Liver (tissue), 9 donors: ENCODE results near the gene OCEL1. TPM values are rescaled to one million over a fixed set of nuclear protein-coding genes. Genes with fewer than 3 reads are reported as not detected.

Experiments used
- DNase-seq: peaks from one replicate; pipeline ENCODE4 v3.0.0-alpha.2; 2017; ENCODE audit warnings: low spot score
- H3K27ac ChIP-seq, 2 donors: one replicate each; pipeline ENCODE4 v1.7.0; 2013; ENCODE audit warnings: inconsistent platforms in 2 of 2, low read length in 2 of 2, control low read depth in 1 of 2, low read depth in 1 of 2, mild to moderate bottlenecking in 1 of 2
- H3K27me3 ChIP-seq, 4 donors: one replicate each; pipeline versions ENCODE4 v1.6.1 to v1.7.0; 2013; ENCODE audit warnings: low read length in 3 of 4, inconsistent platforms in 1 of 4, mild to moderate bottlenecking in 1 of 4, moderate library complexity in 1 of 4; ENCODE audit not compliant: control insufficient read depth in 4 of 4, insufficient read depth in 4 of 4
- H3K36me3 ChIP-seq, 4 donors: one replicate each; pipeline versions ENCODE4 v1.6.1 to v1.7.0; 2013; ENCODE audit warnings: low read length in 3 of 4, mild to moderate bottlenecking in 3 of 4, low read depth in 1 of 4, moderate library complexity in 1 of 4; ENCODE audit not compliant: control insufficient read depth in 4 of 4, insufficient read depth in 3 of 4
- H3K4me1 ChIP-seq, 4 donors: one replicate each; pipeline versions ENCODE4 v1.6.1 to v1.7.0; 2013; ENCODE audit warnings: low read length in 3 of 4, mild to moderate bottlenecking in 3 of 4, moderate library complexity in 1 of 4; ENCODE audit not compliant: control insufficient read depth in 4 of 4, insufficient read depth in 4 of 4
- H3K4me3 ChIP-seq, 3 donors: one replicate each; pipeline versions ENCODE4 v1.6.1 to v1.7.0; 2013; ENCODE audit warnings: low read length in 3 of 3, control low read depth in 1 of 3, low read depth in 1 of 3, mild to moderate bottlenecking in 1 of 3
- H3K9ac ChIP-seq, 2 donors: one replicate each; pipeline ENCODE4 v1.7.0; 2013; ENCODE audit warnings: low read length in 2 of 2, mild to moderate bottlenecking in 2 of 2, moderate library complexity in 2 of 2, control low read depth in 1 of 2, low read depth in 1 of 2
- H3K9me3 ChIP-seq, 4 donors: one replicate each; pipeline versions ENCODE4 v1.6.1 to v1.7.0; 2013; ENCODE audit warnings: low read length in 3 of 4; ENCODE audit not compliant: control insufficient read depth in 4 of 4
- CTCF ChIP-seq: fragments of 150-350 bp; IDR thresholded peaks from 2 replicates; pipeline ENCODE4 v1.5.1; 2017; ENCODE audit warnings: improper control_type of control experiment, low read depth, low read length; ENCODE audit not compliant: missing input control
- EGR1 ChIP-seq, 2 donors: IDR thresholded peaks; 2 replicates each; pipeline ENCODE4 v1.6.1; 2016 to 2018; ENCODE audit warnings: antibody characterized with exemption in 2 of 2, low read depth in 2 of 2
- FOXA1 ChIP-seq: IDR thresholded peaks from 2 replicates; pipeline ENCODE4 v1.6.1; 2016; ENCODE audit warnings: antibody characterized with exemption
- FOXA2 ChIP-seq: IDR thresholded peaks from 2 replicates; pipeline ENCODE4 v1.6.1; 2016; ENCODE audit warnings: antibody characterized with exemption
- GABPA ChIP-seq, 2 donors: IDR thresholded peaks in 1 of 2; conservative IDR thresholded peaks in 1 of 2; 2 replicates each; pipeline ENCODE4 v1.6.1; 2016; ENCODE audit warnings: antibody characterized with exemption in 2 of 2, mild to moderate bottlenecking in 1 of 2, moderate library complexity in 1 of 2
- HNF4A ChIP-seq, 2 donors: conservative IDR thresholded peaks; 2 replicates each; pipeline ENCODE4 v1.6.1; 2016; ENCODE audit warnings: antibody characterized with exemption in 2 of 2, mild to moderate bottlenecking in 2 of 2
- HNF4G ChIP-seq: IDR thresholded peaks from 2 replicates; pipeline ENCODE4 v1.6.1; 2016; ENCODE audit warnings: antibody characterized with exemption
- JUND ChIP-seq, 2 donors: IDR thresholded peaks; 2 replicates each; pipeline ENCODE4 v1.6.1; 2016; ENCODE audit warnings: antibody characterized with exemption in 2 of 2
- NR2F2 ChIP-seq: IDR thresholded peaks from 2 replicates; pipeline ENCODE4 v1.6.1; 2016; ENCODE audit warnings: antibody characterized with exemption
- RXRA ChIP-seq, 2 donors: IDR thresholded peaks; 2 replicates each; pipeline ENCODE4 v1.6.1; 2017 to 2018; ENCODE audit warnings: antibody characterized with exemption in 2 of 2, mild to moderate bottlenecking in 1 of 2
- SP1 ChIP-seq: IDR thresholded peaks from 2 replicates; pipeline ENCODE4 v1.6.1; 2018; ENCODE audit warnings: antibody characterized with exemption, mild to moderate bottlenecking
- TAF1 ChIP-seq: conservative IDR thresholded peaks from 2 replicates; pipeline ENCODE4 v1.6.1; 2016; ENCODE audit warnings: antibody characterized with exemption, mild to moderate bottlenecking
- YY1 ChIP-seq: IDR thresholded peaks from 2 replicates; pipeline ENCODE4 v1.6.1; 2016; ENCODE audit warnings: antibody characterized with exemption, mild to moderate bottlenecking
- WGBS: extraction: QIAGEN DNeasy Blood & Tissue Kit; methylation state at CpG from one replicate; pipeline ENCODE4 v1.1.7; 2013; 5-methylcytosine and 5-hydroxymethylcytosine counted together
- polyA plus RNA-seq, 2 donors: library from polyadenylated mRNA; stranded (reverse) in 1 of 2; unstranded in 1 of 2; fragments of 200-250 nt in 1 of 2; fragments of >200 nt in 1 of 2; fragmentation: Nextera tagmentation in 1 of 2; extraction: Ambion mirVana in 1 of 2; gene quantifications; one replicate each; pipeline versions ENCODE4 v1.2.1 to v1.2.3, GENCODE V29; 2013 to 2015
- total RNA-seq, 2 donors: library from RNA; depleted of rRNA; stranded (reverse); fragments of >200 nt; gene quantifications; one replicate each; pipeline ENCODE4 v1.2.3, GENCODE V29; 2014
- TF ChIP-seq, protein P1 (sequence below): IDR thresholded peaks from 2 replicates; pipeline ENCODE4 v1.6.1; 2016; ENCODE audit warnings: antibody characterized with exemption, mild to moderate bottlenecking
- TF ChIP-seq, protein P2 (sequence below): IDR thresholded peaks from 2 replicates; pipeline ENCODE4 v1.6.1; 2016; ENCODE audit warnings: antibody characterized with exemption
- donor health status: healthy.
- donor health status: healthy.
- donor health status: healthy.
- donor health status: healthy.
- donor health status: healthy.

Gene OCEL1
- total and polyA plus RNA-seq, 4 donors, result 4.9 to 32.5 (median 20.8) TPM

GRCh38 chr19:17240826-17241399 is 14.9 kb downstream of the OCEL1 start:
- DNase-seq, result no peak
- Histone ChIP-seq H3K9me3 (no peaks in the 10 kb centered on the region), H3K9ac (no peak overlapping the region), H3K4me3 (peak overlapping the region in 1 of 3 donors; percentile 16), H3K27me3 (no peaks in the 10 kb centered on the region), H3K4me1 (peaks cover 28 to 69% (median 62%) of the 10 kb centered on the region in 4 donors), H3K27ac (no peak overlapping the region), H3K36me3 (peaks cover 2 to 5% (median 4%) of the 10 kb centered on the region in 4 donors)
- 76% methylated on average over 6 of the region's 6 CpGs for WGBS
- TF ChIP-seq EGR1 (IDR thresholded peaks at IDR 0.05; ENCODE audit: low read depth in 2 of 2) (no peak), HNF4A (conservative IDR thresholded peaks at IDR 0.05) (peak in 1 of 2 donors; percentile 55), RXRA (IDR thresholded peaks at IDR 0.05) (peak in 1 of 2 donors; percentile 78)

DNA sequence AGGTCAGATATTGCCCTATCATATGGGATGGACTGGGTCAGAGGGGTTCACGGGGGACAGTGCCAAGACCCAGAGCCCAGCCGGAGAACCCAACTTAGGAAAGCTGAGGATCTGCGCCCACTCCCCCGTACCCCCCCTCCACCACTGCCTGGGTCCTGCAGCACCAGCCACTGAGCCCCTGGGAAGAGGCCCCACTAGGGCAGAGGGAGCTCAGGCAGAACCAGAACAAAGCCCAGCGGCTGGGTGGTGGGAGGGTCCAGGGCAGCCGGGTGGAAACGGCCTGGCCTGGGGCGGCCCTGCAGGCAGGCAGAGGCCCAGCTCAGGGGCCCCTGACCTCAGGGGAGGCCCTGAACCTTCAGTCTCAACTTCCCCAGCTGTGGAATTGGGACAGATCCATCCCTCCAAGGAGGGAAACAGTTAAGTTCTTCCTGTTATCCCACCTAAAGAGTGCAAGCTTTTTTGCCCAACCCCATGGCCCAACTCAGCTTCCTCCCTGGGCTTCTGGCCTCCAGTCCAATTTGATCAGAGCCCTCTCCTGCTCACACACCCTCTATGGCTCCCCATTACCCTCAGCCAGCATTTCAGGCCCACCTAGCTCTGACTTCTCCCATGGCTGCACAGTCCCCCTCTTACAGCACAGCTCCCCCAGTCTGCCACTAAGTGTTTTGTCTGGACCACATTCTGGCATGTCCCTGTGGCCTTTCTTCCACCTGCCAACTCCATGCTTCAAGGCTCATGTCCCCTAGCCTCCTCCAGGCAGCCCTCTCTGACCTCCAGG is 16.6 kb downstream of the OCEL1 start:
- no peak for DNase-seq
- Histone ChIP-seq H3K9me3 (no peaks in the 10 kb centered on the region), H3K9ac (peak overlapping the region; percentile 12 to 52), H3K27me3 (no peaks in the 10 kb centered on the region), H3K36me3 (peaks cover 2 to 5% (median 4%) of the 10 kb centered on the region in 4 donors), H3K4me3 (peak overlapping the region; percentile 75 to 89 (median 88)), H3K4me1 (peaks cover 22 to 71% (median 66%) of the 10 kb centered on the region in 4 donors), H3K27ac (peak overlapping the region; percentile 81)
- TF ChIP-seq GABPA (IDR thresholded peaks at IDR 0.05 in 1 of 2, conservative IDR thresholded peaks at IDR 0.05 in 1 of 2) (no peak), JUND (IDR thresholded peaks at IDR 0.05) (no peak), FOXA1 (no peak), HNF4G (no peak), YY1 (no peak), TAF1 (no peak), SP1 (no peak)
- TF ChIP-seq, protein P1, sequence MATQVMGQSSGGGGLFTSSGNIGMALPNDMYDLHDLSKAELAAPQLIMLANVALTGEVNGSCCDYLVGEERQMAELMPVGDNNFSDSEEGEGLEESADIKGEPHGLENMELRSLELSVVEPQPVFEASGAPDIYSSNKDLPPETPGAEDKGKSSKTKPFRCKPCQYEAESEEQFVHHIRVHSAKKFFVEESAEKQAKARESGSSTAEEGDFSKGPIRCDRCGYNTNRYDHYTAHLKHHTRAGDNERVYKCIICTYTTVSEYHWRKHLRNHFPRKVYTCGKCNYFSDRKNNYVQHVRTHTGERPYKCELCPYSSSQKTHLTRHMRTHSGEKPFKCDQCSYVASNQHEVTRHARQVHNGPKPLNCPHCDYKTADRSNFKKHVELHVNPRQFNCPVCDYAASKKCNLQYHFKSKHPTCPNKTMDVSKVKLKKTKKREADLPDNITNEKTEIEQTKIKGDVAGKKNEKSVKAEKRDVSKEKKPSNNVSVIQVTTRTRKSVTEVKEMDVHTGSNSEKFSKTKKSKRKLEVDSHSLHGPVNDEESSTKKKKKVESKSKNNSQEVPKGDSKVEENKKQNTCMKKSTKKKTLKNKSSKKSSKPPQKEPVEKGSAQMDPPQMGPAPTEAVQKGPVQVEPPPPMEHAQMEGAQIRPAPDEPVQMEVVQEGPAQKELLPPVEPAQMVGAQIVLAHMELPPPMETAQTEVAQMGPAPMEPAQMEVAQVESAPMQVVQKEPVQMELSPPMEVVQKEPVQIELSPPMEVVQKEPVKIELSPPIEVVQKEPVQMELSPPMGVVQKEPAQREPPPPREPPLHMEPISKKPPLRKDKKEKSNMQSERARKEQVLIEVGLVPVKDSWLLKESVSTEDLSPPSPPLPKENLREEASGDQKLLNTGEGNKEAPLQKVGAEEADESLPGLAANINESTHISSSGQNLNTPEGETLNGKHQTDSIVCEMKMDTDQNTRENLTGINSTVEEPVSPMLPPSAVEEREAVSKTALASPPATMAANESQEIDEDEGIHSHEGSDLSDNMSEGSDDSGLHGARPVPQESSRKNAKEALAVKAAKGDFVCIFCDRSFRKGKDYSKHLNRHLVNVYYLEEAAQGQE, result no peak
- 33% methylated on average over 8 of the region's 8 CpGs for WGBS

- WGBS, result 21% methylated on average over 8 of the region's 8 CpGs
- Histone ChIP-seq H3K27me3 (no peaks in the 10 kb centered on the region), H3K27ac (peak overlapping the region; percentile 81), H3K36me3 (peaks cover under 1 to 2% (median under 1%) of the 10 kb centered on the region in 4 donors), H3K9me3 (no peaks in the 10 kb centered on the region), H3K9ac (peak overlapping the region; percentile 64 to 69), H3K4me3 (peak overlapping the region; percentile 75 to 89 (median 88)), H3K4me1 (peaks cover 19 to 70% (median 65%) of the 10 kb centered on the region in 4 donors)
- DNase-seq, result no peak
- peak; percentile 88 for TF ChIP-seq SP1
- no peak for TF ChIP-seq FOXA1
- no peak for TF ChIP-seq FOXA2
- TF ChIP-seq EGR1 (IDR thresholded peaks at IDR 0.05; ENCODE audit: low read depth in 2 of 2), result no peak
- peak; percentile 86 to 87 for TF ChIP-seq RXRA (IDR thresholded peaks at IDR 0.05)
- peak in 1 of 2 donors; percentile 32 for TF ChIP-seq JUND (IDR thresholded peaks at IDR 0.05)
- TF ChIP-seq, protein P2, sequence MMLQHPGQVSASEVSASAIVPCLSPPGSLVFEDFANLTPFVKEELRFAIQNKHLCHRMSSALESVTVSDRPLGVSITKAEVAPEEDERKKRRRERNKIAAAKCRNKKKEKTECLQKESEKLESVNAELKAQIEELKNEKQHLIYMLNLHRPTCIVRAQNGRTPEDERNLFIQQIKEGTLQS, result no peak
- no peak for TF ChIP-seq CTCF
- TF ChIP-seq, protein P1, result peak; percentile 23
- TF ChIP-seq NR2F2, result no peak
- peak; percentile 58 for TF ChIP-seq YY1
- peak; percentile 94 for TF ChIP-seq HNF4G
Observed at GRCh38 chr19:17243211-17243829, 17.3 kb downstream of the OCEL1 start.
